Kidney (tissue), 14 donors: Measurements from ENCODE around the gene SORBS1. TPM values are rescaled to one million over a fixed set of nuclear protein-coding genes. Genes with fewer than 3 reads are reported as not detected.

Experiments used
- DNase-seq, 5 donors: peaks; one replicate each; pipeline ENCODE4 v3.0.0-alpha.2; 2013 to 2020
- FAIRE-seq: peaks from 2 replicates; lab custom pipeline; 2012; peaks lifted over from hg19 to GRCh38; lab: Jason Lieb, UNC
- H3K27ac ChIP-seq, 2 donors: one replicate each; pipeline ENCODE4 v1.7.0; 2013; ENCODE audit warnings: low read depth in 2 of 2, low read length in 2 of 2, inconsistent platforms in 1 of 2
- H3K27me3 ChIP-seq: one replicate; pipeline ENCODE4 v1.7.1; 2013; ENCODE audit warnings: low read length, inconsistent platforms; ENCODE audit not compliant: control insufficient read depth, insufficient read depth
- H3K36me3 ChIP-seq, 3 donors: one replicate each; pipeline versions ENCODE4 v1.7.0 to v1.7.1; 2013; ENCODE audit warnings: low read length in 3 of 3, control low read depth in 1 of 3, inconsistent platforms in 1 of 3; ENCODE audit not compliant: insufficient read depth in 3 of 3, control insufficient read depth in 2 of 3
- H3K4me1 ChIP-seq, 3 donors: one replicate each; pipeline versions ENCODE4 v1.7.0 to v1.7.1; 2013; ENCODE audit warnings: low read length in 3 of 3, inconsistent platforms in 1 of 3, low read depth in 1 of 3; ENCODE audit not compliant: control insufficient read depth in 2 of 3, insufficient read depth in 2 of 3
- H3K4me3 ChIP-seq, 3 donors: one replicate each; pipeline versions ENCODE4 v1.7.0 to v1.8.1; 2013; ENCODE audit warnings: low read length in 3 of 3, control low read depth in 1 of 3, inconsistent platforms in 1 of 3
- H3K9ac ChIP-seq, 3 donors: one replicate each; pipeline versions ENCODE4 v1.7.0 to v1.7.1; 2013; ENCODE audit warnings: low read length in 3 of 3, control low read depth in 1 of 3, inconsistent platforms in 1 of 3
- H3K9me3 ChIP-seq, 3 donors: one replicate each; pipeline versions ENCODE4 v1.7.0 to v1.7.1; 2013; ENCODE audit warnings: low read length in 3 of 3, control low read depth in 1 of 3, inconsistent platforms in 1 of 3; ENCODE audit not compliant: control insufficient read depth in 2 of 3, insufficient read depth in 1 of 3
- CTCF ChIP-seq: IDR thresholded peaks from 3 replicates; pipeline ENCODE4 v1.5.1; 2012; ENCODE audit warnings: mild to moderate bottlenecking, moderate library complexity, borderline replicate concordance; ENCODE audit not compliant: insufficient read depth; ENCODE audit errors: extremely low read depth
- intact Hi-C: fragments of 100-400 bp; cut with DNase I; formaldehyde crosslinking; loops from one replicate; pipeline ENCODE4 v1.11.1; 2022
- polyA plus RNA-seq: library from polyadenylated mRNA; stranded (reverse); fragments of 350-450 nt; fragmentation: Illumina TruSeq; extraction: RNeasy Lipid Tissue Mini Kit (QIAGEN cat#74804); gene quantifications from one replicate; pipeline ENCODE4 v1.2.3, GENCODE V29; 2014; ENCODE audit warnings: low read depth, low replicate concordance; ENCODE audit not compliant: insufficient read depth
- total RNA-seq: library from RNA; stranded (reverse); fragmentation: NEBNext Ultra II Directional; extraction: Animal tissue kit (Norgen Biotek cat#: 25700); gene quantifications from one replicate; pipeline ENCODE4 v1.2.1, GENCODE V29; 2021
- donor health status: control.
- donor health status: control.
- donor health status: control.
- donor health status: control.
- donor health status: control.
- donor health status: DM: yes; HTN: yes; CAD: no.
- donor health status: Normal renal cell carcinoma (clear cell type).

The SORBS1 gene
- total and polyA plus RNA-seq, 2 donors from 2014 or later = 12.2 to 91.7 TPM

- H3K9me3 ChIP-seq = no peaks in the 10 kb centered on the region
- peaks cover 0 to under 1% (median 0%) of the 10 kb centered on the region in 3 donors for H3K36me3 ChIP-seq
- H3K4me3 ChIP-seq = no peak overlapping the region
- no peak overlapping the region for H3K9ac ChIP-seq
- peak; percentile 83 for TF ChIP-seq CTCF
- no peaks in the 10 kb centered on the region for H3K27me3 ChIP-seq
- no peak overlapping the region for H3K27ac ChIP-seq
- intact Hi-C loops = loop anchor here (10.0 kb wide), 2 partner anchors 50 to 230 kb away; no protein-coding TSS in a partner anchor
- peaks cover 0 to 2% (median 0%) of the 10 kb centered on the region in 3 donors for H3K4me1 ChIP-seq
- DNase-seq = peak; percentile 66 to 91 (median 76)
- FAIRE-seq = no peak
Measured at GRCh38 chr10:95374597-95375209, 186.5 kb downstream of the SORBS1 start.

GRCh38 chr10:95373660-95374059 is 187.5 kb downstream of the SORBS1 start:
- Histone ChIP-seq H3K4me1 (peaks cover 0 to 2% (median 0%) of the 10 kb centered on the region in 3 donors), H3K36me3 (no peaks in the 10 kb centered on the region), H3K9me3 (no peaks in the 10 kb centered on the region), H3K4me3 (no peak overlapping the region), H3K9ac (no peak overlapping the region), H3K27me3 (no peaks in the 10 kb centered on the region), H3K27ac (no peak overlapping the region)
- intact Hi-C loops = loop anchor here (10.0 kb wide), 2 partner anchors 51 to 231 kb away; no protein-coding TSS in a partner anchor
- DNase-seq = peak in 1 of 5 donors; percentile 8
- TF ChIP-seq CTCF = no peak
- no peak for FAIRE-seq

GRCh38 chr10:95364342-95364741 is 196.8 kb downstream of the SORBS1 start:
- Histone ChIP-seq H3K9ac (no peak overlapping the region), H3K4me1 (no peaks in the 10 kb centered on the region), H3K9me3 (no peaks in the 10 kb centered on the region), H3K36me3 (no peaks in the 10 kb centered on the region), H3K27ac (no peak overlapping the region), H3K27me3 (no peaks in the 10 kb centered on the region), H3K4me3 (no peak overlapping the region)
- intact Hi-C loops = no loop called here
- DNase-seq (no peak), FAIRE-seq (no peak)
- no peak for TF ChIP-seq CTCF
